HEK293T (cell line): ENCODE data around the gene RHD.
"Not testable (repeated sequence)": the region's sequence is repeated elsewhere in the genome, so short reads cannot be mapped to it uniquely, and the experiment has no call there.

Source experiments
- ARNT ChIP-seq: fragments of 450-650 bp; IDR thresholded peaks from 2 replicates; pipeline ENCODE4 v1.6.1; 2017; ENCODE audit warnings: mild to moderate bottlenecking
- BHLHE40 ChIP-seq: fragments of 450-650 bp; IDR thresholded peaks from 2 replicates; pipeline ENCODE4 v1.6.1; 2016; ENCODE audit warnings: mild to moderate bottlenecking, moderate library complexity, borderline replicate concordance
- ELF4 ChIP-seq: fragments of 450-650 bp; IDR thresholded peaks from 2 replicates; pipeline ENCODE4 v1.6.1; 2017; ENCODE audit warnings: antibody characterized with exemption
- FOXA1 ChIP-seq: fragments of 450-650 bp; IDR thresholded peaks from 2 replicates; pipeline ENCODE4 v1.6.1; 2016; ENCODE audit warnings: mild to moderate bottlenecking
- FOXK2 ChIP-seq: fragments of 450-650 bp; IDR thresholded peaks from 2 replicates; pipeline ENCODE4 v1.6.1; 2016; ENCODE audit warnings: mild to moderate bottlenecking
- FOXM1 ChIP-seq: fragments of 450-650 bp; IDR thresholded peaks from 2 replicates; pipeline ENCODE4 v1.6.1; 2017; ENCODE audit warnings: mild to moderate bottlenecking, borderline replicate concordance
- HDGF ChIP-seq: fragments of 450-650 bp; IDR thresholded peaks from 2 replicates; pipeline ENCODE4 v1.6.1; 2017; ENCODE audit warnings: antibody characterized with exemption, borderline replicate concordance
- L3MBTL2 ChIP-seq: fragments of 450-650 bp; conservative IDR thresholded peaks from 2 replicates; pipeline ENCODE4 v1.6.1; 2016; ENCODE audit warnings: mild to moderate bottlenecking
- LEF1 ChIP-seq: fragments of 450-650 bp; IDR thresholded peaks from 2 replicates; pipeline ENCODE4 v1.6.1; 2017; ENCODE audit warnings: mild to moderate bottlenecking, borderline replicate concordance
- SP1 ChIP-seq: fragments of 450-650 bp; IDR thresholded peaks from 2 replicates; pipeline ENCODE4 v1.6.1; 2017
- SUZ12 ChIP-seq: fragments of 450-650 bp; IDR thresholded peaks from 2 replicates; pipeline ENCODE4 v1.6.1; 2016; ENCODE audit warnings: mild to moderate bottlenecking
- TARDBP ChIP-seq: fragments of 450-650 bp; IDR thresholded peaks from 2 replicates; pipeline ENCODE4 v1.6.1; 2016
- ZNF384 ChIP-seq: fragments of 450-650 bp; IDR thresholded peaks from 2 replicates; pipeline ENCODE4 v1.6.1; 2016
- TF ChIP-seq, protein P1 (sequence below): fragments of 450-650 bp; IDR thresholded peaks from 2 replicates; pipeline ENCODE4 v1.6.1; 2016

GRCh38 chr1:25302330-25302729 is 30.0 kb downstream of the RHD start:
- not testable (repeated sequence) for TF ChIP-seq TARDBP, FOXM1, FOXA1, BHLHE40, HDGF, SP1, SUZ12, FOXK2, ZNF384, ELF4, ARNT, L3MBTL2, LEF1
- TF ChIP-seq, protein P1, sequence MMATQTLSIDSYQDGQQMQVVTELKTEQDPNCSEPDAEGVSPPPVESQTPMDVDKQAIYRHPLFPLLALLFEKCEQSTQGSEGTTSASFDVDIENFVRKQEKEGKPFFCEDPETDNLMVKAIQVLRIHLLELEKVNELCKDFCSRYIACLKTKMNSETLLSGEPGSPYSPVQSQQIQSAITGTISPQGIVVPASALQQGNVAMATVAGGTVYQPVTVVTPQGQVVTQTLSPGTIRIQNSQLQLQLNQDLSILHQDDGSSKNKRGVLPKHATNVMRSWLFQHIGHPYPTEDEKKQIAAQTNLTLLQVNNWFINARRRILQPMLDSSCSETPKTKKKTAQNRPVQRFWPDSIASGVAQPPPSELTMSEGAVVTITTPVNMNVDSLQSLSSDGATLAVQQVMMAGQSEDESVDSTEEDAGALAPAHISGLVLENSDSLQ: not testable (repeated sequence)
